Stimulated activated CD8-positive, alpha-beta memory T cell treated with anti-CD3 and anti-CD28 coated beads, Interleukin-4, amount 100 ng/mL, for 4 hours (primary cell): ENCODE data around the gene FAM174B.
"Not testable (repeated sequence)": the region's sequence is repeated elsewhere in the genome, so short reads cannot be mapped to it uniquely, and the experiment has no call there.

Experiments
- DNase-seq, 2 donors: peaks; one replicate each; pipeline ENCODE4 v3.0.0-alpha.2; 2020; ENCODE audit warnings: low read depth in 2 of 2, low spot score in 1 of 2

Gene FAM174B

DNA sequence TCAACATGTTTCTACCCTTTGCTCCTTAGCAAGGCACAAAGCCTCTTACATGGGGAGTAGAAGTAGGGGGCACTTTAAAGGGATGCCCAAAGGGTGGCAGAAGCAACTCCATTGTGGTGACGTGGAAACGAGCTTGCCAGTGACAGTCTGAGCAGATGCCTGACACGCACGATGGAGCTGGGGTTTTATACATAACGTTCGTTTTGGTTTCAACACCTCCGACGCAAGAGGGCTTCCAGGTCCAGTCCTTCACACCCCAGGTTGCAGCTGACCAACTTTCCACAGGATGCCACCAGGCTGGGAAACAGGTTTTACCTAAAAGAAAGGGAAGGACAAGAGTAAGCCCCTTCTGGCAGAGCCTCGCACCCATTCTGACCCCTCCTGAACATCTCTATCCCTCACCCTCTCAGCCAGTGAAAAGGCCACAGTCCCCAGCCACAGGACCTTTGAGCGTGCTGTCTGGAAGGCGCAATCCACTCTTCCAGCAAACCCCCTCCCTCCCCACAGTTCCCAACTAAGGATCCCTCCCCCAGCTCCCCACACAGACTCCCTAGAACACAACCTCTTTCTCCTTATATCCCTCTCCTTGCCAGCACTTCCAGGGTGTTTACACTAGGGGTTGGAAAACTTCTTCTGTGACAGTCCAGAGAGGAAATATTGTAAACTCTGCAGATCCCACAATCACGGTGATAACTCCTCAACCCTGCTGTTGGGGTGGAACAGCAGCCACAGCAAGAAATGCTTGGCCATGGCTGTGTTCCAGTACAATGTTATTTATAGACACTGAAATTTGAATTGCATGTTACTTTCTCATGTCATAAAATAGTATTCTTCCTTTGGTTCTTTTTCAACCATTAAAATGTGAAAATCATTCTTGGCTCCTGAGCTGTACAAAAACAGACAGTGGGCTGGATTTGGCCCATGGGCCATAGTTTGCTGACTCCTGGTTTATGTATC, 36.2 kb downstream of the FAM174B start:
- no peak for DNase-seq

DNA sequence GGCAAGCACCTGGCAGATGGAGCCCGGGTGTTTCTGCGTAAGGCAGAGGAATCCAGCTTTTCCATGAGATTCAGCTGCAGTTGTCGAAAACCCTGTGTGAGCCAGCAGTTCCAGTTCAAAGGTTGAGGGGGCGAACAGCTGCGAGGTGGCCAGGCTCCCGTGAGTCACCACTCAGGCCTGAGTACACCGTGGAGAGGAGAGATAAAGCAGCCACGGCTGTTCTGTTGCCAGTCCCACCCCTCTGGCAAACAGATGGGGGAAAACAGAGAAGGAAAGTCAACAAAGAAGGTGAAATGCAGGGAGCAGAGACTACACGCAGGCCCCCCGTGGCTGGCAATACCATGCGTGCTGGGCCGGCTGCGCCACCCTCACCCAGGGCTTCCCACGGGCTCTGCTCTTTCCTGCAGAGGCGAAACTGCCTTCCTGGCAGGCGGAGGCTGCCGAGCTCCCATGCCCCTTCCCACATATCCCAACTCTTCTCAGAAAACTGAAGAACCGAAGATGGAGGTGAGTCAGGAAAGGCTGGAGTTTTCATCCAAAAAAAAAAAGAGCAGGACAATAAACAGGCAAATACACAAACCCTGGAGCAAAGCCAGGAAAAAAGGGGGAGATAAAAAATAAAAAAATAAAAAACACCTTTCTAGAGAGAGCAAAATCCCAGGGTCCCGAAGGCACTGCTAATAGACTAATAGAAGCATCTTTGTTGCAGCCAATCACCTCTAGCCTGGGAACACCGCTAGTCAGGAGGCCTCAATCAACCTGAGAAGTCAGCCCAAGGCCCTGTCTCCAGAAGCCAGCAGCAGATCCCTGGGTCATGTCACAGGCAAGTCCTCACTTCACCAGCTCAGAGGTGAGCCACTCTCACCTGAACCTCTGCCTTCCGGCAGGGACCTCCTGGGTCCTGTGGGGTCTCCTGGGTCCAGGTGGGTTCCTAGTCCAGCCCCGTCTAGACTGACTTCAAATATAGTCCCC, 37.7 kb downstream of the FAM174B start:
- no peak for DNase-seq

DNA sequence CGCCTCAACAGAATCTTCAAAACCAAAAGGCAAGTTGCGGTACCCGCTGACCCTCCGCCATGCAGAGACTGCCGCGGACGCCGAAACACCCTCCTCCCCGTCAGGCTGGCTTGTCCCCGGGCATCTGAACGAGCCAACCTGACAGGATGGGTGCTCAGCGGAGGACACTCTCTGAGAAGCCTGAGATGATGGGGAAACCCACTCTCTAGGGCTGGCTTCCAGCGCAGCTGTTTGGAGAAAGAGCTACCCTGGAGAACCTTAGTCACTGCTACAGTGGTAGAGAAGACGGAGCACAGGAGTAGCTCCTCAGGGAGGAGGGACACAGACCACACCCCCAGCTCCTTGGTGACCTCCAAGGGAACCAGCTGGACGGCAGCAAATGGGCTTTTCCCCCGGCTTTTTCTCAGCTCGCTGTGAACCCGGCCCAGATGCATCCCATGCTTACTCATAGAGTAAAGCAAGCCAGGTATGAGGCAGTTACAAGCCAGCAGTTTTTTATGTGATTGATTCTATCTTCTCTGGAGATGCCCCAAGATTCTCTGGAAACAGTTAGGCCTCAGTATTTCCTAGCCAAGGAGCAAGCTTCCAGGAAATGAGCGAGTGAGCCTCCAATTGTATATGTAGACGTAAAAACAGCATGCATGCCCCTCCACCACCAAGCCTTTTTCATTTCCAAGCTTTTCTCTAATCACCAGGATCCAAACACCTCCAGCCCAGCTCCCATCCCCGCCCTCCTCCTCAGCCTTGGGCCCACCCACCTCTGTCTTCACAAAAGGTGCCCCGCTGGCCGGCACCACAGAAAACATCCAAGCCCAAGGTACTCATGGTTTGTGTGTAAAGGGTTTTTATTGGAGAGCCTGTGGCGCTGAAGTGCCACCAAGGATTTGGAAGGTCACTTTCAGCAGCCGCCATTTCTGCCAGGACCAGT, 38.7 kb downstream of the FAM174B start:
- no peak for DNase-seq

DNA sequence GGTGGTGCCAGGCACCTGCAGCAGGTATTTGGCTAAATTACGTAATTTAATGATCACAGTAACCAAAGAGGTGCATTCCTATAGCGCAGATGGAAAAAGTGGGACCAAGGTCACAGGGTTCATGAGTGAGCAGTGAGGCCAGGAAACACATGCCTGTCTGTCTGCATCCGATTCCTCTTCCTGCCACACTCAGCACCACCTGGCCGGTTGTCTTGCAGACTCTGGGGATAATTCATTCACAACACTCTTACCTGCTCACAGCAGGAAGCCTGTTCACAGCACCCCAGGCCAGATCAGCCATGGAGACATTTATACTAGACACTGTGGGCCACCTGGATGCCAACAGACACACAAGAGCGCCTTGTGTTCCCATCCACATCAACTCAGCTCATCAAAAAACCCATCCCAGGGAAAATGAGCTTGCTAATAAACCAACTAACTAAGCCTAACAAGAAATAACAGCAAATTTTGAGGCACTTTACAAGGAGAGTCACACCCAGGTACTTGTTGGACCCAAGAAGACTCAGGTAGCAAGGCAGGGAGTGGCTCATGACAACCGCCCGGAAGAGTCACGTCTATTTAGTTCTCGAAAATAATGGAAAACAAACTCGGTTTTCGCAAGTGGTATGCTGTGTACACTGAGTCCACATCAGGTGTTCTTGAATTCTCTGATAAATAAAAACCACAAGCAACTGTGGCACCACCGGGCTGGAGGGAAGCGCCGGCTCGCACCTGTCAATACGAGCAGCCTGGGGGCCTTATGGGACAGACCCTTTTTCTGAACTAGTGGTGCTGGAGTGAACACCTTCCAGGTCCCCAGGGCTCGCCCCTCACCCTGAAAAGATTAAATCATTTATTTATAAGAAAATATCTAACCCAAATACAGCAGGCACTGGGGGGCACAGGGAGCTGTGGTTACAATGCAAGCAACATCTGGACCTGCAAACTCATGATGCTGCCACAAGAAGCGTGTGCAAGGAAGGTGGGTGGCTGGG, 40.5 kb downstream of the FAM174B start:
- no peak for DNase-seq

DNA sequence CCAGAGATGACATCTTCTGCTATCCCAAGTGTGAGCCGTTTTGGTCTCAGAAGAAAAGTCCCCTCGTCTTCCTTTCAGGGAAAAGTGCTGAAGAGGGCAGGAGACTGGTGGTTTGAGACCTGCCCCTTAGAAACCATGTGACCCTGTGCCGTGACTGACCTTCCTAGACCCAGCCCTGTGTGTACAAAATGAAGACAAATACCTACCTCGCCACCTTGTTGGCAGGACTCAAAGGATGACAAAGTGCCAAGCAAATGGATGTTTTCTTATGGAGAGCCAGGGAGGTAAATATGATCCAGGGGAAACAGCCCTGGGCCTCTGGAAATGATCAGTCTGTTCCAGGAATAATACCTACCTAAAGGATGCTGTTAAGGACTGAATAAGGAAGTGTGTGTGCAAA, 41.3 kb downstream of the FAM174B start:
- no peak for DNase-seq

DNA sequence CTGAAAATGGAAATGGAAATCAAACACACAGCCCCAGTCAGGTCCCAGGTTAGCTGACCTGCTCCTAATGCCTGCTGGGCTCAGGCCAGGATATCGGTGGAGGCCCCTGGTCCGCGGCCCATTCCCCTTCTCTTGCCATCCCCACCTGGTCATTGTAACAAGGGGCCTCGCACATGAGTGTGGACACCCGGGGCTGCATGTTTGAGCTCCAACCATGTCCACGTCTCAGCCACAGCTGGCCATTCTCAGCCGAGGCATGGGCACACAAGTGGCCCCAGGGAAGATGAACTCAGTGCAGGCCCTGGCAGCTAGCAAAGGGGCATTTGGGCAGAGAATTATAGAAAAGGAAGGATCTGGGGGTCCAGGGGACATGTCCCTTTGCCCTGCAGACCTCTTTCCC, 41.7 kb downstream of the FAM174B start:
- DNase-seq = no peak

DNA sequence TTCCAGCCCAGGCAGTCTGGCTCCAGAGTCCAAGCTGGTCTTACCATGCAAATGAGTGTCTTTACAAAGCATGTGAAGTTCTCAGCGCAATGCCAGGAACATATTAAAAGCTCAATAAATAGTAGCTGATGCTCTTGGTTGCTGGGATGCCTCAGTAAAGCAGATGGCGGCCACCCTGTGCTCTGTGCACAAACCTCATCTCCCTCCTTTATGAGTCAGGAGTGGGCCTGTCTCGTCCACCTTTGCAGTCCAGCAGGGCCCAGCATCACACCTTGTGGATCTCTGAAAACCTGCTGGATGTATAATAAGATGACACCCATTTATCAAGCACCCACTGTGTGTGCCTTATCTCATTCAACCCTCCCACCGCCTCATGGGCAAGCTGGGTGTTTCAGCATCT, 42.7 kb downstream of the FAM174B start:
- DNase-seq = no peak

DNA sequence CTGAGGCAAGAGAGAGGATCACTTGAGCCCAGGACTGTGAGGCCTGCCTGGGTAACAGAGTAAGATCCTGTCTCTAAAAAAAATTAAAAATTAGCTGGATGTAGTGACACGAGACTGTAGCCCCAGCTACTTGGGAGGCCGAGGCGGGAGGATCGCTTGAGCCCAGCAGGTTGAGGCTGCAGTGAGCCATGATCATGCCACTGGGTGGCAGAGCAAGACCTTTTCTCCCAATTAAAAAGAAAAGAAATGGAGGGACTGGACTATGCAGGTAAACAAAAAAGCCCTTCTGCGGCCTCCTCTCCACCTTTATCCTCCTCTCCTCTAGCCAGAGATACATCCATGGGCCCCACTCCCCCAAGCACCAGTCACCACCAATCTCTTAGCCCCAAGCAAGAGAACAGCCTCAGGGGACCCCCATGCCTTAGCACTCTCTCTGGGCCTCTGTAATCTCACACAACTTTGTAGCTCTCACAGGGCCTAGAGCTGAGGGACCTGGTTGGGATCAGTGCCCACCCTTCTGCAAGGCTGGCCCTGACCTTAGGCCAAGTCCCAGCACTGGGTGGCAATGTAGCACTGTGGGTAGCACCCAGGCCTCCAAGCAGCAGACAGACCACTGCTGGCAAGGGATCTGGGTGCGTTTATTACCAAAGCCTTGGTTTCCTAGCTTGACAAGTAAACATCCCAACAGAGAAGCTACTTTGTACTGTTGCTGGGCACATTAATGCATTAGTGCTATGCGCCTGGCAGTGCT, 43.4 kb downstream of the FAM174B start:
- no peak for DNase-seq

DNA sequence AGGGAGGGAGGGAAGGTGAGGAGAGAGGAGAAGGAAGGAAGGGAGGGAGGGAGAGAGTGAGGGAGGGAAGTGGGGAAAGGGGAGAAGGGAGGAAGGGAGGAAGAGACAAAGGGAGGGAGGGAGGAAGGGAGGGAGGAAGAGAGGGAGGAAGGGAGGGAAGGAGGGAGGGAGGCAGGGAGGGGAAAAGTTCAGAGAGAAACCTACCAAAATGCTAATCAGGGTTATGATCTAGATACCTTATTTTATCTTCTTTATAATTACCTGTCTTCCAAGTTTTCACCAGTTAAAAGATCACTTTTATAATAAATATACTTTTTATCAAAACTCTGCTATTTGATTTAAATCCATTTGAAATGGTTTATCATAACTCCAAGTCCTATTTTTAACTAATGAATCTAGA, 44.4 kb downstream of the FAM174B start:
- no peak for DNase-seq

DNA sequence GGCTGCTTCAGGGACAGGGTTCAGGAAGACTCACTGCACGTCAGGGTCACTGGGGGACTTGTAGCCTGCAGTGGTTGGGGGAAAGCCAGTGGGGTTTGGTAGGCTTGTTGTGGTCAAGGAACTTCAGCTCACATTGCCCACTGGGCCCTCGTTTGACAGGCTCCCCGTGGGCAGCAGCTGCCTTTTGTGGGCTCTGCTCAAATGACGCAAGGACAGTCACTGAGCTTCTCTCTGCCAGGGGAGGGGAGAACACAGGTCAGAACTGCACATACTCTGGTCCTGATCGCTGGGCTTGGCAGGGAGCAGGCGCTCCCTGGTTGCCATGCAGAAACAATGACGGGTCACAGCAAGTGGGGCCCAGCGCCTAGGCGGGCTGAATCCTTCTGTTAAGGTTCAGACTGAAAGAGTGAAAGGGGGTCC, 45.5 kb downstream of the FAM174B start:
- DNase-seq = no peak

DNA sequence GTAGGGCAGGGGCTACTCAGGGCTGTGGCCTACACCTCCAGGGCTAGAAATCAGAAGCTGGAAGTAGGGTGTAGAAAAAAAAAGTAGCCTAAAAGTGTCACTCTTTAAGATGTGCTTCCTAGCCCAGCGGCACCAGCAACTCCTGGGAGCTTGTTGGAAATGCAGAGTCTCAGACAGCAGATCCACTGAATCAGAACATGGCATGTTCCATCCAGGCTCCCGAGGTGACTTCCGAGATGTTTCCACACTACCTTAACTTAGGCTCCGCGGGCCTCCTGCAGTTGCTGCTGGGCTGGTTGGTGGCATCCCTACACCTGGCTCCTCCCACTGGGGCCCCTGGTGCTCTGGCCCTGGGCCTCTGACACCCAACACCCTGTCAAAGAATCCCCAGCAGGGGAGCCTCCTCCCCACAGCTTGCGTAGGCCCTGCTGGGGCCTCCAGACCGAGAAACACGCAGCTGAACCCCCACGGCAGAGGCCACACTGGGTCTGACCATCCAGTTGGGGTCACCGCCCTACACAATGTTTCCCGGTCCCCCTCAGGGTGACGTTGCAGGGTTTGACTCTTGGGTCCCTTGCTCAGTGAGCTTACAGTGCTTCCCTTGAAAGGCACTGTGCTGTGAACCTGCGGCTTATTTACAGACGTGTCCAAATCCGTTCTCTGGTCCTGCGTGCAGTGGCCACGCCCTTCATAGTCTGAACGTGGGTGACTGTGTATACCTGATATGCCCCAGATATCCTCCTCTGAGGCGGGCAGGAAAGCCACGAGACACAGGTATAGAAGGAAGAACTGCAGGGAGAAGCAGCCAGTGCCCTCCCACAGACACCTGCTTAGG, 46.5 kb downstream of the FAM174B start:
- DNase-seq = no peak

DNA sequence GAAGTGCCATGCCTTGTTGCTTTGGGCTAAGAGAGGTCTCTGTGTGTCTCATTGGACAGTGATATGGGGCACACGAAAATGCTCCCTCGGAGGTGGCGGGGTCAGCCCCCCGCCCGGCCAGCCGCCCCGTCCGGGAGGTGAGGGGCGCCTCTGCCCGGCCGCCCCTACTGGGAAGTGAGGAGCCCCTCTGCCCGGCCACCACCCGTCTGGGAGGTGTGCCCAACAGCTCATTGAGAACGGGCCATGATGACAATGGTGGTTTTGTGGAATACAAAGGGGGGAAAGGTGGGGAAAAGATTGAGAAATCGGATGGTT, 48.8 kb downstream of the FAM174B start:
- DNase-seq = not testable (repeated sequence)

DNA sequence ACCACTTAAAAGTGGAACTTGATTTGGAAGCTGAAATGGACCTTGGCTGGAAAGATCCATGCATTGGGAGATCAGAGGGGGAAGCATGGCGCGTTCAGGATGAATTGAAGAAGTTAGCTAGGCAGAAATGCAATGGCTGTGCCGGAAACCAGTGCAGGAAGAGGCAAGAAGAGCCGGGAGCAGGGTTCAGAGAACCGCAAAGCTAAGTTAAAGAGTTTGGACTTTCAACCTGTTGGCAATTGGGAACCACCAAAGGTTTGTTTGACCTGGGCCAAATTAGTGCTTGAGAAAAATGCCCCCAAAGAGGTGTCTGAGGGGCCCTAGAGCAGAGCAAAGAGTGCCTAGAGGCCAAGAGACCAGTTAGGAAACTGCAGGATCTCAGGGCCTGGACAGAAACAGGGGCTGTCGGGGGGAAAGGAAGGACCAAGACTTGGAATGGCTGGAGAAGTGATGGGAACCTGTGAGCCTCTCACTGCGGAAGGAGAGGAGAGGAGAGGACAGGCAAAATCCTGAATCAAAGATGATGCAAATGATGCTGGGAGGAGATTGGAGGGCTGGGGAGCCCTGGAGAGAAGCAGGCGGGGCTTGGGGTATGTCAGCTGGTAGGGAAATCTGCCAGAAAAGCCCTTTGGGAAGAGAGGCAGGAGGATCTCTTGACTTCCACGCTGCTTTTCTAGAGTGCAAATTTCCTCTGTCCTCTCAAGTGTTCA, 49.3 kb downstream of the FAM174B start:
- no peak for DNase-seq

DNA sequence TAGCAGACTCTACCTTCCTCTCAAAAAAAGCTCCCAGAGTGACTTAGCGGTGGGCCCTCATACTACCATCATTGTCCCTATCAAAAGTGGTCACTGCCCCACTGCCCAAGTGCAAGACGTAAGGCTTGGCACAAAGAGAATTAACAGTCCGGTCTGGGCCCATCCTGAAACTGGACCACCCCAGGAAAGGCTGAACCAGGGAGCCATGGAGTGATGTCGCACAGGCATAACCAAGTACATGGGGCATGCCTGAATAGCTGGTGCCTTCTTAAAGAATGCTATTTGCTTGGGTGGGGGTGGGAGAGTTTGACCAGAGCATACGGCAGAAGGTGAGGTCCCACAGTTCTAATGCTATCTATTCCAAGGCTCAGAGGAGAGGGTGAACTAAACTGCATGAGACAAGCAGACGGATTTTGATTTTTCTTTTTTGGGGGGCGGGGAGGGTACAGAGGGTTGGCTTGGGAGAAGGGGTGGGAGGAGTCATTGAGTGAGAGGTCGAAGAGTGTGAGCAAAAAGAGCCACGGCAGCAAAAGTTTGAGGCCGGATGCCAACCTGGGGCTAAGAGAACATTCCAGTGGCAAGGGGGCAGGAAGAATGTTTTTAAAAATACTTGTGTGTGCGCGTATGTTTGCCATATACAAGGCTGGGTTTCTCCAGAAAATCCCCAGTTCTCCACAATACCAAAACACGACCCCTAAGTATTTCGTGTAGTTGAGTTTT, 50.2 kb downstream of the FAM174B start:
- DNase-seq = no peak

DNA sequence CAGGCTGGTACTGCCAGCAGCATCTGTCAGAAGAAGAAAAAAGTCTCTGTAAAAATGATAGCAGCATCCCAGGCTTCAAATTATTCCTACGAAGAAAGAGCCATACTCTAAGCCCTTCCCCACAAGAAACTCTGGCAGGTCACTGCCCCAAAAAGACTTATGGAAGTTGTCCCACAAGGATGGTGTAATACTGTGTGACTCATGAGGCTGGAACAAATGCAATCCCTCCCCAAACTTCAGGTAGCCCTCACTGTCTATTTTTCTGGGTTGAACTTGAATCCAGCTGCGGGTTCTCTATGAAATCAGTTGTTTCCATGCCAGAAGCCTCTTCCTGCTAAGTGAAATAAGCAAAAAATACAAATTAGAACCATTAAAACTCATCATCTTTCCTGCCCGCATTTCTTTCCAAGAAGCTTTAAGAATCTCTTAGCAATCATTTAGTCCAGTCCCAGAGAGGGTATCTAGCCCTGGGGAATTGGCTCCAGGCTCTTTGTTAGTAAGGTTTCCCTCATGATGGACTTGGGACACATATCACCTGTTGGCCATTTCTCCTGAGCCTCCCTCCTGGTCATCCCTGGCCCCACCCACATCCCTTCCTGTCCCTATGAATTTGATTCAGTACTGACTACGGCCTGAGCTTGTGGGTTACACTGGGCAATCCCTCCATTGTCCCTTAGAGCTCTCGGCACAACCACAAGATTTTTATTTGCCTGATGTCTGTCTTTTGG, 51.7 kb downstream of the FAM174B start:
- no peak for DNase-seq

DNA sequence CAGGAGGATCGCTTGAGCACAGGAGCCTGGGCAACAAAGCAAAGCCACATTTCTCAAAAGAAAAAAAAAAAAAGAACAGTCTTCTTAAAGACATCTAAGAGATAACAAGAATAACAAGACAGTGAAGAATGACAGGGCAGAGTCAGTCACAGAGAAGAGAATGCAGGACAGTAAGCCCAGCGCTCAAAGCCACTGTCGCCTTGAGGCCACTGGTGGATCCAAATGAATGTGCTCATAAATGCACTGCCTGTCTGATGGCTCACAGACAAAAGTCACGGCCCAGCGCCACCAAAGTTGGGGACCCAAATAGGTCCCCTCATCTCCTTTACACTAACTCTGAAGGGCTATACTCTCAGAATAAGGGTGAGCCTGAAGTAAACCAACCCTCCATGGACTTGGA, 52.3 kb downstream of the FAM174B start:
- DNase-seq = no peak
